ENCODE measurements around the gene SLC38A8.

Gene SLC38A8

GRCh38 chr16:84038469-84038868 lies 4.1 kb downstream of the SLC38A8 start:
- DNase-seq, result no peak
- in situ Hi-C loops (cut with MboI; ENCODE audit: low pct_unique_long_range_greater_than_20kb, low sequenced_read_pairs), result no loop called here

GRCh38 chr16:84036982-84037425 lies 5.6 kb downstream of the SLC38A8 start:
- DNase-seq, result no peak
- in situ Hi-C loops (cut with MboI; ENCODE audit: low pct_unique_long_range_greater_than_20kb, low sequenced_read_pairs), result no loop called here

GRCh38 chr16:84036131-84036530 lies 6.5 kb downstream of the SLC38A8 start:
- in situ Hi-C loops (cut with MboI; ENCODE audit: low pct_unique_long_range_greater_than_20kb, low sequenced_read_pairs), result no loop called here
- DNase-seq, result no peak

GRCh38 chr16:84034516-84034915 lies 8.1 kb downstream of the SLC38A8 start:
- DNase-seq, result no peak
- in situ Hi-C loops (cut with MboI; ENCODE audit: low pct_unique_long_range_greater_than_20kb, low sequenced_read_pairs), result no loop called here

DNA sequence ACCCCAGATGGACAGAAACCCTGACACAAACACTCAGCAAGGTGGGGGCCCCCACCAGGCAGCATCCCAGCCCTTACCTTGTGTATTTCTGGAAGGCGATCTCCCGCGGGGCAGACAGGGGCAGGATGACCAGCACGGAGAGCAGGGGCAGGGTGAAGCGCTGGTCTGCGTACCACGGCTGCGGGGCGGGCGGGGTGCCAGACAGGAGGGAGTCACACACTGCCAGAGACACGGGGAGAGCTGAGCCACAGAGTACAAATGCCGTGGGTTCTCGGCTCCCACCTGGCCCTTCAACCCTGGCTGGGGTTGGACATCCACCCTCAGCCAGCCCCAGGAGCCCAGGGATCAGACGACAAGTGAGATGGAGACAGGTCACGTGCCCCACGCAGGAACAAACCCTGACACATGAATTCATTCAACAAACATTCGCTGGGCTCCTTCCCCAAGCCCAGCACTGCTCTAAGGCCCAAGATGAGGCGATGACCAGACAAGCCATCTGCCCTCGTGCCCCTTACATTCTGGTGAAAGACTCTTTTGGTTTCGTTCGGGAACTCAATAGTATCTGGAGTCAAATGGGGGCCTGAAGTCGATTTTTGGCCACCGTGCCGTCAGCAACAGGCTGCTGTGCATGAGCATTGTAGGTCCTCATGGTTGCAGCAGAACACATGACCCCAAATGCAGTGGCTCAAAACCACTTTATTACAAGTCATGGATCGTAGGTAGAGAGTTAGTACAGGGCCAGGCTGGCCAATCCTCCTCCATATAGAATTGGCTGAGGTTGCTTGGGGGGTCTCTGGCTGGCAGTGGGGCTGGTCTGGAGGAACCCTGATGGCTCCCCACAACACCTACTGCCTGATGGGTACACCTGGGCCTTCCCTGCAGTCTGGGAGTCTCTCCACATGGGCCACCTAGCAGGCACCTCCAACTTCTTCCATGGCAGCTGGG lies 9.1 kb downstream of the SLC38A8 start:
- no peak for DNase-seq
- in situ Hi-C loops (cut with MboI; ENCODE audit: low pct_unique_long_range_greater_than_20kb, low sequenced_read_pairs), result no loop called here

- in situ Hi-C loops (cut with MboI; ENCODE audit: low pct_unique_long_range_greater_than_20kb, low sequenced_read_pairs), result no loop called here
- DNase-seq, result no peak
Measured at GRCh38 chr16:84032458-84033178, 10.0 kb downstream of the SLC38A8 start.

DNA sequence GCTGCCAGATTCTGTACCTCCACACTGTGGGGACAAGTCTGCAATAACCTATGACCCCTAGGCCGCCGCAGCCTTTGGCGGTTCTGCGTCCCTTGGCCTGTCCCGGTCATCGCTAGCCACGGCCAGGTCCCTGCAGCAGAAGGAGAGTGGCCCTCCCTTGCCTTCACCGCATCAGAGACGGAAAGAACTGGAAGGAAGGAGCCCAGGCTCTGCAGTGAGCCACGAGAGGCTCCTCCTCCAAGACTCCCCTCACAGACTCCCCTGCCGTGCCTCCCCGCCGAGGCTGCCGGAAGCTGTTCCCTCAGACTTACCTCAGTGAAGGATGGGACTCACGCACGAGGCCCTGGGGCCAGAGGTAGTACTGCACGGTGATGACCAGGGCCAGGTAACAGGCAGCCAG lies 11.0 kb downstream of the SLC38A8 start:
- DNase-seq, result no peak
- in situ Hi-C loops (cut with MboI; ENCODE audit: low pct_unique_long_range_greater_than_20kb, low sequenced_read_pairs), result no loop called here

- in situ Hi-C loops (cut with MboI; ENCODE audit: low pct_unique_long_range_greater_than_20kb, low sequenced_read_pairs), result no loop called here
- peak; percentile 62 for DNase-seq
Measured at GRCh38 chr16:84029297-84030047, 13.1 kb downstream of the SLC38A8 start.

DNA sequence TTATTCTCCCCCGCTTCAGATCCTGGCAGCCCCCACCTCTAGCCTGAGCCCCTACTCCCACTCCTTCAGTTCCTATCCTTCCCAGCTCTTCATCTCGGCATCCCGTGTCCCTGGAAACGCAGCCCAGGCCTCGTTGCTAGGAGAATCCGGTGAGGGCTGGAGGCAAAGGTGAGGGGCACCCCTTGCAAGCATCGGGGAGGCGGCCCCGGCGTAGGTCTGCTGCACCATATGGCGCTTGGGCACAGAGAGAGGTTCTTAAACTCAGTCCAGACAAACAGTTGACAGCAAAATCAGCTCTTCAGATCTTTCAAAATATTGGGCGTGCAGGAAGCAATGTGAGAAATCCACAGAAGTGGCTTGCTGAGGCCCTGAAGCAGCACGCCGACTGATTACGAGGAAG lies 15.0 kb downstream of the SLC38A8 start:
- DNase-seq, result no peak
- in situ Hi-C loops (cut with MboI; ENCODE audit: low pct_unique_long_range_greater_than_20kb, low sequenced_read_pairs), result no loop called here

GRCh38 chr16:84026606-84027005 lies 16.0 kb downstream of the SLC38A8 start:
- in situ Hi-C loops (cut with MboI; ENCODE audit: low pct_unique_long_range_greater_than_20kb, low sequenced_read_pairs), result no loop called here
- DNase-seq, result no peak

DNA sequence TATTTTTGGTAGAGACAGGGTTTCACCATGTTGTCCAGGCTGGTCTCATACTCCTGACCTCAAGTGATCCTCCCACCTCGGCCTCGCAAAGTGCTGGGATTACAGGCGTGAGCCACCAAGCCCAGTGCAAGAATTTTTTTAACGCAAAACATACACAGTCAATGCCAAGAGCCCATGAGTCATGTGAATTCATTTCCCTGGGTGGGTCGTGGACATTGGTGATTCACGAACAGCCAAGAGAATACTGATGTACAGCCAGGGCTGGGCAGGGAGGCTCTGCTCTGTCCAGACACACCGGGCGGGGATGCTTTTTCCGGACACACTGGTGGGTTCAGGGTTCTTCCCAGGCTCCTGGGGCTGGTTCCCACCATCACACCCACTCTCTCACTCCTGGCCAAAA lies 17.7 kb downstream of the SLC38A8 start:
- no peak for DNase-seq
- in situ Hi-C loops (cut with MboI; ENCODE audit: low pct_unique_long_range_greater_than_20kb, low sequenced_read_pairs), result no loop called here

GRCh38 chr16:84022644-84023043 lies 20.0 kb downstream of the SLC38A8 start:
- no peak for DNase-seq
- in situ Hi-C loops (cut with MboI; ENCODE audit: low pct_unique_long_range_greater_than_20kb, low sequenced_read_pairs), result no loop called here

DNA sequence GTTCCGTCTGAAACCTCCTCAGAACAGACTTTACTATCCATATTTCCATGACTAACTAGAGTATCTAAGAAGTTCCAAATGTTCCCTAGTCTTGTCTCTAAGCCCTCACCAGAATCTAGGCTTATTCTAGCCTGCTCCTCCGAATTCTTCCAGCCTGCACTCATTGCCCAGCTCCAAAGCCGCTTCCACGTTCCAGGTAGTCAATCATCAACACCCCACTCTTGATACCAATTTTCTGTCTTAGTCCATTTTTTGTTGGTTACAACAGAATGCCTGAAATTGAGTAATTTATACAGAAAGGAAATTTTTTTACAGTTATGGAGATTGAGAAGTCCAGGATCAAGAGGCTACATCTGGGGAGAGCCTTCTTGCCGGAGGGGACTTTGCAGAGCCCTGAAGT lies 21.1 kb downstream of the SLC38A8 start:
- DNase-seq, result no peak
- in situ Hi-C loops (cut with MboI; ENCODE audit: low pct_unique_long_range_greater_than_20kb, low sequenced_read_pairs), result no loop called here

GRCh38 chr16:84020353-84020752 lies 22.2 kb downstream of the SLC38A8 start:
- no peak for DNase-seq
- in situ Hi-C loops (cut with MboI; ENCODE audit: low pct_unique_long_range_greater_than_20kb, low sequenced_read_pairs), result no loop called here

DNA sequence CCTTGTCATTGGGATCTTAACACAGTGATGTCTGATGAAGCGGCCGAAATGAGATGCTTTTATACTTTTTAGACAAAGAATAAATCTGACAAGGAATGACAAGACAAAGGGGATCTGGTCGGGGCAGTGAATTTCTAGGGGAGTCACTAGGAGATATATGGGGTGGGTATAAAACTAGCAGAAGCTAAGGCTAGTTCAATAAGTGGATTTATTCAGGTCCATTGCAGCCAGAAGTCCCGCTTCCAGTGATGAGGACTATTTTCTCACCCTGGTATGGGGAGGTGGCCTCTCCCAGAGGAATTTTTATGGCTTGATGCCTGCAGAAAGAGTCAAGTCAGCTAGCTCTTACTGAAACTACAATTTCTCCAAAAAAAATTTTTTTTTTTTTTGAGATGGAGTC lies 23.9 kb downstream of the SLC38A8 start:
- DNase-seq, result no peak
- in situ Hi-C loops (cut with MboI; ENCODE audit: low pct_unique_long_range_greater_than_20kb, low sequenced_read_pairs), result no loop called here

- in situ Hi-C loops (cut with MboI; ENCODE audit: low pct_unique_long_range_greater_than_20kb, low sequenced_read_pairs), result no loop called here
Measured at GRCh38 chr16:84016477-84016876, 26.1 kb downstream of the SLC38A8 start.

GRCh38 chr16:84015399-84015798 lies 27.2 kb downstream of the SLC38A8 start:
- no peak for DNase-seq
- in situ Hi-C loops (cut with MboI; ENCODE audit: low pct_unique_long_range_greater_than_20kb, low sequenced_read_pairs), result no loop called here

More at GRCh38 chr16:84016477-84016876, 26.1 kb downstream of the SLC38A8 start:
- DNase-seq, result no peak

GRCh38 chr16:84014570-84015327 lies 27.8 kb downstream of the SLC38A8 start:
- in situ Hi-C loops (cut with MboI; ENCODE audit: low pct_unique_long_range_greater_than_20kb, low sequenced_read_pairs), result no loop called here

More at GRCh38 chr16:84014570-84015327, 27.8 kb downstream of the SLC38A8 start:
- DNase-seq, result no peak
